SJCRH30 (cell line): ENCODE measurements around the gene LRRC40. TPM values are rescaled to one million over a fixed set of nuclear protein-coding genes. Genes with fewer than 3 reads are reported as not detected.
"Not testable (repeated sequence)": the region's sequence is repeated elsewhere in the genome, so short reads cannot be mapped to it uniquely, and the experiment has no call there.

ENCODE experiments used
- DNase-seq, 2 experiments: peaks; one replicate each; pipeline ENCODE4 v3.0.0-alpha.2; 2015 to 2020
- H3K27ac ChIP-seq: fragments of 250-450 bp; sonication (Bioruptor Pico); 2 replicates; pipeline ENCODE4 v1.5.1; 2020; ENCODE audit warnings: mild to moderate bottlenecking, moderate library complexity
- H3K27me3 ChIP-seq: fragments of 250-450 bp; sonication (Bioruptor Pico); 2 replicates; pipeline ENCODE4 v1.5.1; 2020; ENCODE audit warnings: mild to moderate bottlenecking, moderate library complexity
- H3K36me3 ChIP-seq: fragments of 250-450 bp; sonication (Bioruptor Pico); 2 replicates; pipeline ENCODE4 v1.5.1; 2020; ENCODE audit warnings: mild to moderate bottlenecking, moderate library complexity
- H3K4me1 ChIP-seq: fragments of 250-450 bp; sonication (Bioruptor Pico); 2 replicates; pipeline ENCODE4 v1.5.1; 2020; ENCODE audit warnings: mild to moderate bottlenecking, moderate library complexity
- H3K4me3 ChIP-seq: fragments of 250-450 bp; sonication (Bioruptor Pico); 2 replicates; pipeline ENCODE4 v1.5.1; 2020; ENCODE audit warnings: mild to moderate bottlenecking, moderate library complexity
- H3K9me3 ChIP-seq: fragments of 250-450 bp; sonication (Bioruptor Pico); replicated peaks from 2 replicates; pipeline ENCODE4 v1.5.1; 2020; ENCODE audit warnings: mild to moderate bottlenecking, moderate library complexity
- total RNA-seq: library from RNA; depleted of rRNA; stranded (reverse); fragments of >200 nt; shearing (Covaris generic); gene quantifications from 2 replicates; pipeline ENCODE4 v1.2.3, GENCODE V29; 2014

The LRRC40 gene
- total RNA-seq, 1 experiment from 2014 or later = 39.4 TPM

- H3K4me1 ChIP-seq, DNase-seq, H3K27me3 ChIP-seq, H3K27ac ChIP-seq, H3K4me3 ChIP-seq, H3K9me3 ChIP-seq, H3K36me3 ChIP-seq: not testable (repeated sequence)
Observed at GRCh38 chr1:70185181-70185580, 20.2 kb downstream of the LRRC40 start.

GRCh38 chr1:70171512-70171911 lies 33.9 kb downstream of the LRRC40 start:
- no peak for DNase-seq
- Histone ChIP-seq H3K36me3 (peaks cover 8% of the 10 kb centered on the region; the same call in 1 of the 2 replicates), H3K4me3 (no peak overlapping the region), H3K27me3 (no peaks in the 10 kb centered on the region), H3K4me1 (no peaks in the 10 kb centered on the region), H3K9me3 (no peaks in the 10 kb centered on the region), H3K27ac (no peak overlapping the region)

- DNase-seq = no peak
- Histone ChIP-seq H3K4me3 (no peak overlapping the region), H3K36me3 (peaks cover 8% of the 10 kb centered on the region; the same call in 1 of the 2 replicates), H3K4me1 (no peaks in the 10 kb centered on the region), H3K9me3 (no peaks in the 10 kb centered on the region), H3K27ac (no peak overlapping the region), H3K27me3 (no peaks in the 10 kb centered on the region)
Observed at GRCh38 chr1:70169018-70169839, 36.1 kb downstream of the LRRC40 start.

GRCh38 chr1:70168283-70168682 lies 37.1 kb downstream of the LRRC40 start:
- H3K27me3 ChIP-seq = no peaks in the 10 kb centered on the region
- H3K4me3 ChIP-seq = no peak overlapping the region
- H3K4me1 ChIP-seq = no peaks in the 10 kb centered on the region
- no peaks in the 10 kb centered on the region for H3K9me3 ChIP-seq
- H3K27ac ChIP-seq = no peak overlapping the region
- peaks cover 4% of the 10 kb centered on the region; the same call in 1 of the 2 replicates for H3K36me3 ChIP-seq
- no peak for DNase-seq

- no peaks in the 10 kb centered on the region for H3K36me3 ChIP-seq
- H3K27ac ChIP-seq = no peak overlapping the region
- H3K27me3 ChIP-seq = no peaks in the 10 kb centered on the region
- H3K4me1 ChIP-seq = no peaks in the 10 kb centered on the region
- DNase-seq = no peak
- no peaks in the 10 kb centered on the region for H3K9me3 ChIP-seq
- H3K4me3 ChIP-seq = no peak overlapping the region
Observed at GRCh38 chr1:70164350-70164749, 41.0 kb downstream of the LRRC40 start.

GRCh38 chr1:70156529-70157120 lies 48.8 kb downstream of the LRRC40 start:
- H3K4me3 ChIP-seq = no peak overlapping the region
- H3K27me3 ChIP-seq = no peaks in the 10 kb centered on the region
- no peak for DNase-seq
- H3K9me3 ChIP-seq = no peaks in the 10 kb centered on the region
- peaks cover 7% of the 10 kb centered on the region for H3K36me3 ChIP-seq
- H3K4me1 ChIP-seq = no peaks in the 10 kb centered on the region
- H3K27ac ChIP-seq = no peak overlapping the region

GRCh38 chr1:70153739-70154138 lies 51.6 kb downstream of the LRRC40 start:
- H3K9me3 ChIP-seq = no peaks in the 10 kb centered on the region
- peaks cover 7% of the 10 kb centered on the region for H3K36me3 ChIP-seq
- no peak for DNase-seq
- H3K4me3 ChIP-seq = no peak overlapping the region
- H3K4me1 ChIP-seq = no peaks in the 10 kb centered on the region
- no peaks in the 10 kb centered on the region for H3K27me3 ChIP-seq
- no peak overlapping the region for H3K27ac ChIP-seq

GRCh38 chr1:70150444-70150843 lies 54.9 kb downstream of the LRRC40 start:
- Histone ChIP-seq H3K9me3 (no peaks in the 10 kb centered on the region), H3K27ac (no peak overlapping the region), H3K4me3 (no peak overlapping the region), H3K27me3 (no peaks in the 10 kb centered on the region), H3K36me3 (peaks cover 14% of the 10 kb centered on the region), H3K4me1 (no peaks in the 10 kb centered on the region)
- no peak for DNase-seq

GRCh38 chr1:70146488-70146887 lies 58.9 kb downstream of the LRRC40 start:
- H3K4me1 ChIP-seq = no peaks in the 10 kb centered on the region
- no peaks in the 10 kb centered on the region for H3K27me3 ChIP-seq
- H3K4me3 ChIP-seq = no peak overlapping the region
- no peak for DNase-seq
- no peaks in the 10 kb centered on the region for H3K9me3 ChIP-seq
- peaks cover 11% of the 10 kb centered on the region for H3K36me3 ChIP-seq
- H3K27ac ChIP-seq = no peak overlapping the region

GRCh38 chr1:70143048-70143659 lies 62.2 kb downstream of the LRRC40 start:
- Histone ChIP-seq H3K4me1 (no peaks in the 10 kb centered on the region), H3K27ac (no peak overlapping the region), H3K4me3 (no peak overlapping the region), H3K36me3 (peaks cover 11% of the 10 kb centered on the region), H3K27me3 (no peaks in the 10 kb centered on the region), H3K9me3 (no peaks in the 10 kb centered on the region)
- DNase-seq = no peak

GRCh38 chr1:70142075-70142474 lies 63.3 kb downstream of the LRRC40 start:
- DNase-seq = no peak
- no peaks in the 10 kb centered on the region for H3K4me1 ChIP-seq
- no peaks in the 10 kb centered on the region for H3K9me3 ChIP-seq
- H3K27ac ChIP-seq = no peak overlapping the region
- H3K4me3 ChIP-seq = no peak overlapping the region
- H3K36me3 ChIP-seq = peaks cover 6% of the 10 kb centered on the region; the same call in 1 of the 2 replicates
- H3K27me3 ChIP-seq = no peaks in the 10 kb centered on the region

- no peak overlapping the region for H3K27ac ChIP-seq
- H3K36me3 ChIP-seq = peaks cover 6% of the 10 kb centered on the region; the same call in 1 of the 2 replicates
- no peak overlapping the region for H3K4me3 ChIP-seq
- H3K9me3 ChIP-seq = no peaks in the 10 kb centered on the region
- no peak for DNase-seq
- no peaks in the 10 kb centered on the region for H3K27me3 ChIP-seq
- H3K4me1 ChIP-seq = no peaks in the 10 kb centered on the region
Observed at GRCh38 chr1:70140894-70141293, 64.5 kb downstream of the LRRC40 start.

GRCh38 chr1:70140343-70140742 lies 65.0 kb downstream of the LRRC40 start:
- no peak overlapping the region for H3K27ac ChIP-seq
- H3K36me3 ChIP-seq = peaks cover 2% of the 10 kb centered on the region; the same call in 1 of the 2 replicates
- H3K9me3 ChIP-seq = no peaks in the 10 kb centered on the region
- DNase-seq = no peak
- no peaks in the 10 kb centered on the region for H3K27me3 ChIP-seq
- H3K4me3 ChIP-seq = no peak overlapping the region
- no peaks in the 10 kb centered on the region for H3K4me1 ChIP-seq

- no peak for DNase-seq
- Histone ChIP-seq H3K9me3 (no peaks in the 10 kb centered on the region), H3K4me1 (no peaks in the 10 kb centered on the region), H3K27ac (no peak overlapping the region), H3K27me3 (no peaks in the 10 kb centered on the region; the same call in 1 of the 2 replicates), H3K4me3 (no peak overlapping the region), H3K36me3 (no peaks in the 10 kb centered on the region)
Observed at GRCh38 chr1:70134148-70134547, 71.2 kb downstream of the LRRC40 start.

GRCh38 chr1:70117046-70117445 lies 88.3 kb downstream of the LRRC40 start:
- Histone ChIP-seq H3K4me1 (no peaks in the 10 kb centered on the region), H3K27me3 (0 out of 2 replicates have a peak, but pooled peaks cover 5% of the 10 kb centered on the region), H3K36me3 (no peaks in the 10 kb centered on the region), H3K4me3 (no peak overlapping the region), H3K27ac (no peak overlapping the region), H3K9me3 (no peaks in the 10 kb centered on the region)
- no peak for DNase-seq
